Tibial nerve (tissue), 3 donors: ENCODE data around the gene YWHAB.

ENCODE experiments used
- POLR2A ChIP-seq, 2 donors: fragments of 450-650 bp; IDR thresholded peaks; one replicate each; pipeline ENCODE4 v1.6.1; 2017; ENCODE audit warnings: antibody characterized with exemption in 2 of 2, mild to moderate bottlenecking in 2 of 2, moderate library complexity in 2 of 2
- TF ChIP-seq, protein P1 (sequence below), 5 experiments: fragments of 200-600 bp in 3 of 5; fragments of 450-650 bp in 2 of 5; sonication (generic) in 3 of 5; IDR thresholded peaks; one replicate each; pipeline ENCODE4 v1.5.1; 2016 to 2019; ENCODE audit warnings: antibody characterized with exemption in 5 of 5, mild to moderate bottlenecking in 3 of 5, moderate library complexity in 2 of 5

- TF ChIP-seq, protein P1, sequence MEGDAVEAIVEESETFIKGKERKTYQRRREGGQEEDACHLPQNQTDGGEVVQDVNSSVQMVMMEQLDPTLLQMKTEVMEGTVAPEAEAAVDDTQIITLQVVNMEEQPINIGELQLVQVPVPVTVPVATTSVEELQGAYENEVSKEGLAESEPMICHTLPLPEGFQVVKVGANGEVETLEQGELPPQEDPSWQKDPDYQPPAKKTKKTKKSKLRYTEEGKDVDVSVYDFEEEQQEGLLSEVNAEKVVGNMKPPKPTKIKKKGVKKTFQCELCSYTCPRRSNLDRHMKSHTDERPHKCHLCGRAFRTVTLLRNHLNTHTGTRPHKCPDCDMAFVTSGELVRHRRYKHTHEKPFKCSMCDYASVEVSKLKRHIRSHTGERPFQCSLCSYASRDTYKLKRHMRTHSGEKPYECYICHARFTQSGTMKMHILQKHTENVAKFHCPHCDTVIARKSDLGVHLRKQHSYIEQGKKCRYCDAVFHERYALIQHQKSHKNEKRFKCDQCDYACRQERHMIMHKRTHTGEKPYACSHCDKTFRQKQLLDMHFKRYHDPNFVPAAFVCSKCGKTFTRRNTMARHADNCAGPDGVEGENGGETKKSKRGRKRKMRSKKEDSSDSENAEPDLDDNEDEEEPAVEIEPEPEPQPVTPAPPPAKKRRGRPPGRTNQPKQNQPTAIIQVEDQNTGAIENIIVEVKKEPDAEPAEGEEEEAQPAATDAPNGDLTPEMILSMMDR (IDR thresholded peaks at IDR 0.05) = no peak
- no peak for TF ChIP-seq POLR2A (IDR thresholded peaks at IDR 0.05)
Observed at GRCh38 chr20:44950368-44950767, 64.9 kb downstream of the YWHAB start.
